BLaER1 (cell line): ENCODE measurements around the gene MRPL16.

ENCODE experiments used
- H3K27ac ChIP-seq: shearing (Covaris generic); formaldehyde crosslinking; 2 replicates; pipeline ENCODE4 v1.8.1; 2022
- H3K27me3 ChIP-seq: shearing (Covaris generic); formaldehyde crosslinking; 2 replicates; pipeline ENCODE4 v1.8.1; 2022
- H3K36me3 ChIP-seq: shearing (Covaris generic); formaldehyde crosslinking; 2 replicates; pipeline ENCODE4 v1.8.1; 2022
- H3K4me1 ChIP-seq: shearing (Covaris generic); formaldehyde crosslinking; 2 replicates; pipeline ENCODE4 v1.8.1; 2022
- H3K4me2 ChIP-seq: shearing (Covaris generic); formaldehyde crosslinking; 2 replicates; pipeline ENCODE4 v1.8.1; 2022
- H3K4me3 ChIP-seq: shearing (Covaris generic); formaldehyde crosslinking; 2 replicates; pipeline ENCODE4 v1.8.1; 2022
- H3K9ac ChIP-seq: shearing (Covaris generic); formaldehyde crosslinking; 2 replicates; pipeline ENCODE4 v1.8.1; 2022
- H3K9me3 ChIP-seq: shearing (Covaris generic); formaldehyde crosslinking; 2 replicates; pipeline ENCODE4 v1.8.1; 2022
- H4K20me1 ChIP-seq: shearing (Covaris generic); formaldehyde crosslinking; 2 replicates; pipeline ENCODE4 v1.8.1; 2022
- Cebpa-rat ChIP-seq: shearing (Covaris generic); IDR thresholded peaks from 2 replicates; pipeline ENCODE4 v1.8.1; 2022

The MRPL16 gene

DNA sequence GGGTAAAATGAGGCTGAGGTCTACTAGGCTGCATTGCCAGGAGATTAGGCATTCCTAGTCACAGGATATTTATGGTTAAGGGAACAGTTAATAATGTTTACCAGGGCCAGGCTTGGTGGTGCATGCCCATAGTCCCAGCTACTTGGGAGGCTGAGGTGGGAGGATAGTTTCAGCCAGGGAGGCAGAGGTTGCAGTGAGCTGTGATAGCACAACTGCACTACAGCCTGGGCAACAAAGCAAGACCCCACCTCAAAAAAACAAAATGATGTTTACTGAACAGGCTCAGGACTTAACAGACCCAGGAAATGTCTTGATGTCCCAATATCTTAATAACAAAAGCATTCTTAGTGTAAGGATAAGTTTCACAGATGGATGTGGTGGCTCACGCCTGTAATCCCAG is 2.8 kb upstream of the MRPL16 start:
- Histone ChIP-seq H3K27ac (no peak overlapping the region), H3K36me3 (peaks cover 3% of the 10 kb centered on the region; the same call in 1 of the 2 replicates), H3K4me1 (peaks cover 26% of the 10 kb centered on the region), H3K27me3 (no peaks in the 10 kb centered on the region), H3K9me3 (no peaks in the 10 kb centered on the region), H4K20me1 (no peaks in the 10 kb centered on the region), H3K4me3 (no peak overlapping the region), H3K9ac (no peak overlapping the region), H3K4me2 (no peak overlapping the region)
- no peak for TF ChIP-seq Cebpa-rat

DNA sequence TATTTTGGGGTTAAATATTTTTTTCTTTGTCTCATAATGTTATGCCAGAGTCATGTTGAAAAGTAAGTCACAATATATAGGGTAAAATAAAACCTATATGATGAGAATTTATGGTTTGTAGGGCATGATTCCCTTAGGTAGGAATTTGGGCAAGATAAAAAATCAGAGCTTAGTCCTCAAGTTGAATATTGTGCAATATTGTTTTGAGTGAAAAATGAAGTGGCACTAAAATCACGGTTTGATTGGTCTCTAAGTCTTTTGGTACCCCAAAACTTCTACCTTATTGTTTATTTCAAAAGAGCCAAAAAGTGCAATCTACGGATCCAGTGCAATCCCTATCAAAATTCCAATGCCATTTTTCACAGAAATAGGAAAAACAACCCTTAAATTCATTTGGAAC is 1.6 kb upstream of the MRPL16 start:
- peaks cover 21% of the 10 kb centered on the region for H3K4me1 ChIP-seq
- H3K27me3 ChIP-seq, result no peaks in the 10 kb centered on the region
- H3K27ac ChIP-seq, result no peak overlapping the region
- no peak overlapping the region for H3K4me3 ChIP-seq
- TF ChIP-seq Cebpa-rat, result no peak; the same call in 1 of the 2 replicates
- H3K9me3 ChIP-seq, result no peaks in the 10 kb centered on the region
- no peak overlapping the region for H3K9ac ChIP-seq
- no peaks in the 10 kb centered on the region; the same call in 1 of the 2 replicates for H4K20me1 ChIP-seq
- H3K36me3 ChIP-seq, result peaks cover 13% of the 10 kb centered on the region
- H3K4me2 ChIP-seq, result no peak overlapping the region

DNA sequence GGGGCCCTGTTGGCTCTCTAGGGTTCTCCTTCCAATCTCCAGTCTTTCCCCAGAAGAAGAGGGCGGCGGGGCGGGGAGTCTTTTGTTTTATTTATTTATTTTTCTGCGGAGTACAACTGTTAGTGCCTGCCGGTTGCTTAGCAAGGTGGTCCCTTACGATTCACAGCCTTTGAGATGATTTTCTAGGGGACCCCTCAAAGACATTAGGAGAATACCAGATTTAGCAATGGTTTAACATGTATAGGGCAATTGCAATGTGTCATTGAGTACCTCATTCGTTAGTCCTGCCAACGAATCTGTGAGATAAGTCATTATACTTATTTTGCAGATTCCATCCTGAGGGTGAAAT is 307 bp upstream of the MRPL16 start:
- Histone ChIP-seq H4K20me1 (no peaks in the 10 kb centered on the region; the same call in 1 of the 2 replicates), H3K4me2 (peak overlapping the region; percentile 87), H3K36me3 (peaks cover 27% of the 10 kb centered on the region), H3K4me3 (peak overlapping the region; percentile 89), H3K4me1 (peaks cover 21% of the 10 kb centered on the region), H3K27ac (peak overlapping the region; percentile 86), H3K27me3 (no peaks in the 10 kb centered on the region), H3K9me3 (no peaks in the 10 kb centered on the region), H3K9ac (peak overlapping the region; percentile 89)
- TF ChIP-seq Cebpa-rat, result no peak

DNA sequence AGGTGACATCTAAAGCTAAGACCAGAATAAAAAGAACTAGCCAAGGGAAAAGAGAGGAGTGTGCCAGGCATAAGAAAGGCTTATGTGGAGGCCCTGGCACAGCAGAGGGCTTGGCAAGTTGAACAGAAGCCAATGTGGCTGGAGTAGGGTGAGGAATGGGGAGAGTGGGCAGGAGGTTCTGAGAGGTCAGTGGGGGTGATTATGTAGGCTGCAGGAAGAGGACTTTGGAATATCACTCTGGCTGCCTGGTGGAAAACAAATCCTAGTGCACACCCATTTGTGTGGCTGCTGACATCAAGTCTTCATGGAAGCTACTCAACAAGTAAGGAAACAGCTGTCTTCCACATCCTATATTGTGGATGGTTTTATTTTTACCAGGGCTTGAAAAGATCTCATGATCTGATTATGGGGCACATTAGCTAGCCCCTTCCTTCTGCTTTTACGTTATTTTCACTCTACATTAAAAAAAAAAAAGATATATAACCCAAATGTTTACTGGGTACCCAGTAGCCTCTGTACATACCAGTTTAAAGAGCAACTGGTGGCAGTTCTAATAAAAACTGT is 3.4 kb downstream of the MRPL16 start:
- no peaks in the 10 kb centered on the region; the same call in 1 of the 2 replicates for H4K20me1 ChIP-seq
- no peak for TF ChIP-seq Cebpa-rat
- no peak overlapping the region for H3K9ac ChIP-seq
- no peak overlapping the region for H3K27ac ChIP-seq
- no peak overlapping the region for H3K4me3 ChIP-seq
- H3K36me3 ChIP-seq, result peaks cover 58% of the 10 kb centered on the region
- H3K4me1 ChIP-seq, result peaks cover 17% of the 10 kb centered on the region
- no peak overlapping the region for H3K4me2 ChIP-seq
- H3K9me3 ChIP-seq, result no peaks in the 10 kb centered on the region
- H3K27me3 ChIP-seq, result no peaks in the 10 kb centered on the region

DNA sequence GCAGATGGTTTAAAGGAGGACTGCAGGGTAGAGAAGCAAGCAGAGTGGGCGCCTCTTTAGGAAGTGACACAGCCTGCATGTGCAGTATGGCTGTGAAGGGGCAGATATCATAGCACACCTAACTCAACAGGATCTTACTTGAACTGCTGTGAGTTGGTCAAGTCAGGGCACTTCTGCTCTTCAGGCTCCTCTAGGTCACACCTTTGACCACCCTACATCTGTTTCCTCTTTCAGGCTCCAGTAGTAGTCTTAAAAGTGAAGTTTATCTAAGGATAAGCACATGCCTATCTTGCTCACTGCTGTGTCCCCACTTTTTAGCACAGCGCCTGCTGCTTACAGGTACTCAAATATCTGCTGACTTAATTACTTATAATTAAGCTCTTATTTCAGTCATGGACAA is 6.5 kb downstream of the MRPL16 start:
- Histone ChIP-seq H3K27me3 (no peaks in the 10 kb centered on the region), H3K4me1 (peaks cover 1% of the 10 kb centered on the region), H3K4me3 (no peak overlapping the region), H3K27ac (no peak overlapping the region), H3K9ac (no peak overlapping the region), H3K9me3 (no peaks in the 10 kb centered on the region), H3K36me3 (peaks cover 71% of the 10 kb centered on the region), H3K4me2 (no peak overlapping the region), H4K20me1 (no peaks in the 10 kb centered on the region; the same call in 1 of the 2 replicates)
- no peak for TF ChIP-seq Cebpa-rat

DNA sequence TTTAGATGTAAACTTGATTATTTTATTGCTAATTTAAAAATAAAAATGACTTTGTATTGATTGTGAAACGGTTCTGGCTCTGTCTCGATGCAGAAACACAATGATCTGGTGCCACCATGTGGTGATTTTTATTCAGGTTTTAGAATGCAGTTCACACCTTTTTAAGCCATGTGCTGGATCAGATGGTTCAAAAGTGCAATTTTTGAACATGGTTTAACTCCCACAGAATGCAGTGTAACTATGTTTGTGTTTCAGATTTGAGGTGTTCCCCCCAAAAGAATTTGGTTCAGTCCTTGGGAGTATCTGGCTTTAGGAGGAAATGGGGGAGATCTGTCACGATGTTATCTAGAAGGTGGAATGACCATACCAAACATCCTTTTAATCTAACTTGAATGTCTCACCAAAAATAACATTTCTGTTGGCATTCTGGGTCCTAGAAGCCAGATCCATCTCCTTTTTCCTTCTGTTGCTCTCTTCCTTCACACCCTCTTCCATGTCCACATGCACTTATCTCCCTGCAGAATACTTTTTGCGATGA is 7.9 kb downstream of the MRPL16 start:
- peak; percentile 42; the same call in 1 of the 2 replicates for TF ChIP-seq Cebpa-rat
- Histone ChIP-seq H4K20me1 (no peaks in the 10 kb centered on the region; the same call in 1 of the 2 replicates), H3K27ac (no peak overlapping the region), H3K4me1 (no peaks in the 10 kb centered on the region), H3K9ac (no peak overlapping the region), H3K9me3 (no peaks in the 10 kb centered on the region), H3K4me2 (no peak overlapping the region), H3K4me3 (no peak overlapping the region), H3K36me3 (peaks cover 62% of the 10 kb centered on the region), H3K27me3 (no peaks in the 10 kb centered on the region)

DNA sequence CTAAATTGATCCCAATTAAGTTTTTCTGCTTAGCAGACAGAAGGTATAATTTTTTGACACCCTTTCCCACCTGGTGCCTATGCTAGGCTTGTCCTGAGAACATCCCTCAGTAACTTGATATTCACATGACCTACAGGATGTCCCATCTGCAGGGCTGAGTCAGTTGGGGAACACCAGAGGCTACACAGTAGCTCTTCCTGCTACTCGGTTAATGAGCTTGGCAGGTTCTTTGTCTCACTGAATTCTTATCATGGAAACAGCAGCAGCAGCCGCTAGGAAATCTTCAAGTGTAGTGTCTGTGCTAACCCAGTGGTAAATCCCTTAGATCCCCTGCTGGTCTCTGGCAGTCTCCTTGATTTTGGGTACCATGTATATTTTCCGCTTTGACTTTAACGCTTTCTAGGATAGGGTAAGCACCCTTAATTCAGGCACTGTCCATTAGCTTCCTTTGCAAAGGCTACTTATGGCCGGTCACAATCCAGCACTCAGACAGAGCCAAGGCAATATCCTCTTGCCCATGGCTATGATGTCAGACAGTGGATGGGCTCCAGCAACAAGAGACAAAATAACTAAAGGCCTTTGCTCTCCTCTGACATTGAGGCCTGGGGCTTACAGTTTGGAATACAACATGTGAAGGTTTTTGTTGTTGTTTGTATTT is 8.5 kb downstream of the MRPL16 start:
- 0 out of 2 replicates have a peak overlapping the region, but pooled peaks have one; percentile 31 for H3K9ac ChIP-seq
- no peaks in the 10 kb centered on the region for H3K4me1 ChIP-seq
- no peak for TF ChIP-seq Cebpa-rat
- H3K27ac ChIP-seq, result no peak overlapping the region
- H3K4me2 ChIP-seq, result no peak overlapping the region
- no peaks in the 10 kb centered on the region; the same call in 1 of the 2 replicates for H4K20me1 ChIP-seq
- no peaks in the 10 kb centered on the region for H3K27me3 ChIP-seq
- no peak overlapping the region for H3K4me3 ChIP-seq
- peaks cover 62% of the 10 kb centered on the region for H3K36me3 ChIP-seq
- no peaks in the 10 kb centered on the region for H3K9me3 ChIP-seq

DNA sequence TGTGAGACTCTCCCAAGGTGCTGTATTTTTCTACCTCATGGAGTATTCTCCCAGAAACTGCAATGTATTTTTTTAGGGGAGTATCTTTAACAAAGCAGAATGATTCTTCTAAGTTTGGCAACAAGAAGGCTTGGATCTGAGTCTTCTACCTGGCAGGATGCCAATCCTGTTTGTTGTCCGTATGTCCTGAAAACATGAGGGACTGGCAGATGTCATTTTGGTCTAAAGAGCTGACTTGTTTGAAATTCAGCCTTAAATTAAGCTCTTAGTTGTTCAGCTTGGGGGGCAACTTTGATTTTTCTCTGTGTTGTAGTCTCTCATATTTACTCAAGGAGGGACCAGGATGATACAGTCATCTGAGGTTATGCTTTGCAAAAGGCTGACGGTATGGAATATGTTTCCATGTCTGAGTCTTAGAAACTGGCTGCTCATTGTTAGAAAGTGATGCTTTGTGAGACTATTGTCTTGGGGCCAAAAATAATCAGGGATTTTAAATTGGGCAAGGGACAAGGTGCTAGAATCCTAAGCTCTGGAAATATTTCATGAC is 9.3 kb downstream of the MRPL16 start:
- Histone ChIP-seq H3K9me3 (no peaks in the 10 kb centered on the region), H3K4me1 (no peaks in the 10 kb centered on the region), H3K36me3 (peaks cover 59% of the 10 kb centered on the region), H3K4me3 (no peak overlapping the region), H3K9ac (no peak overlapping the region), H3K27me3 (no peaks in the 10 kb centered on the region), H3K4me2 (no peak overlapping the region), H3K27ac (no peak overlapping the region), H4K20me1 (no peaks in the 10 kb centered on the region)
- TF ChIP-seq Cebpa-rat, result no peak

DNA sequence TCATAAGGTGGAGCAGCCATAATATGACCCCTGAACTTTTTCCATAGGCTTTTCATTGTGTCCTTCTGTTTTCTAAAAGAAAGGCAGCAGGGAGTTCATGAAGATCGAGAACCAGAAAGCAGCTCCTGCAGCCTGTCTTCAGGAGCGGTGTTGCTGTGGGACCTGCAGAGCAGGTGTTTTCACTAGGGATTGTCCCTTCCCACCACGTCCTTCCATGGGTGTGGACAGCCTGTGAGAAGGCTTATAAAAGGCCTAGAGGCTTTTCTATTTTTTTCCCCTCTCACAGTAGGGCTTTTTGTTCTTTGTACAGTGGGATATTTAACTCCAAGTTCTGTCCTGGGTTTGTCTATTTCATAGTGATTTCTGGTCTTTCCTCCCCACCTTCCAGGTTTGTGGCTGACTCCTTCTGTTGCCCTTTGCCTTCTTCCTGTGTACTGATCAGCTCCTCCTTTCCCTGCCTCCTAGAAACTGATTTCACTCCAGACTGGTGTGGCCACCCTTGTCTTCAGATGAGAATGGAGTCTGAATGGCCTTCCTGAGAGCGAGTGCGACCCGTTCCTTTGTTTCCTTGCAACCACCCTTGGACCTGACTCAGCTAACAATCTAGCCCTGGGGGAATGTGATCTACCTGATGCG is 10.1 kb downstream of the MRPL16 start:
- Histone ChIP-seq H3K9me3 (no peaks in the 10 kb centered on the region), H3K9ac (no peak overlapping the region), H3K4me2 (no peak overlapping the region), H3K36me3 (peaks cover 59% of the 10 kb centered on the region), H3K27me3 (no peaks in the 10 kb centered on the region), H3K4me3 (no peak overlapping the region), H4K20me1 (no peaks in the 10 kb centered on the region), H3K4me1 (no peaks in the 10 kb centered on the region), H3K27ac (no peak overlapping the region)
- no peak for TF ChIP-seq Cebpa-rat

DNA sequence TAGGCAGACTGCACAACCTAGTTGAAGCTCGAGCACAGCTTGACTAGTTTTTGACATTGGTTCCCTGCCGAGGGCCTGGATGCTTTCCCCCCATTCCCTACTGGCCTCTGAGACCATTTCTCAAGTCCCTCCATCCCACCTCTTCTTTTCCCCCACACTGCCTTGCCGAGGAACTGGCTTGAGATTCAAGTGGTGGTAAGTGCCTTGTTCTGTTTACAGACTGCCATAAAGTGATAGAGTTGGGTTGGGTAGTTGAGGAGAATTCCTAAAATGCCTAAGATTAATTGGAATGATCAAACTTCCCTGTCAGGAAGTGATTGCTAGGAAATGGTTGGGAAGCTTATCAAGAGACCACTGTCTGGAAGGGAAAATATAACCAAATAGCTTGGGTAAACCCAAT is 16.2 kb downstream of the MRPL16 start:
- Histone ChIP-seq H4K20me1 (no peaks in the 10 kb centered on the region), H3K4me3 (no peak overlapping the region), H3K4me2 (no peak overlapping the region), H3K27me3 (no peaks in the 10 kb centered on the region), H3K36me3 (peaks cover 78% of the 10 kb centered on the region), H3K4me1 (no peaks in the 10 kb centered on the region), H3K9ac (no peak overlapping the region), H3K9me3 (no peaks in the 10 kb centered on the region), H3K27ac (no peak overlapping the region)
- TF ChIP-seq Cebpa-rat, result no peak
